Mucosa of stomach (tissue), 1 donor: Measurements from ENCODE around the gene UBE2L6.

ENCODE experiments used
- H3K27me3 ChIP-seq: one replicate; pipeline ENCODE4 v1.7.0; 2013; ENCODE audit warnings: mild to moderate bottlenecking, low read length; ENCODE audit not compliant: control insufficient read depth, insufficient read depth
- H3K36me3 ChIP-seq: one replicate; pipeline ENCODE4 v1.7.0; 2013; ENCODE audit warnings: low read length; ENCODE audit not compliant: control insufficient read depth, insufficient read depth
- H3K4me1 ChIP-seq: one replicate; pipeline ENCODE4 v1.7.0; 2013; ENCODE audit warnings: mild to moderate bottlenecking, low read length; ENCODE audit not compliant: control insufficient read depth, insufficient read depth
- H3K4me3 ChIP-seq: one replicate; pipeline ENCODE4 v1.7.0; 2013; ENCODE audit warnings: low read length
- H3K9ac ChIP-seq: one replicate; pipeline ENCODE4 v1.7.0; 2013; ENCODE audit warnings: mild to moderate bottlenecking, low read length, moderate library complexity
- H3K9me3 ChIP-seq: one replicate; pipeline ENCODE4 v1.7.0; 2013; ENCODE audit warnings: mild to moderate bottlenecking, low read length, moderate library complexity; ENCODE audit not compliant: control insufficient read depth
- donor health status: Pancreatic carcinoma.

Gene UBE2L6

DNA sequence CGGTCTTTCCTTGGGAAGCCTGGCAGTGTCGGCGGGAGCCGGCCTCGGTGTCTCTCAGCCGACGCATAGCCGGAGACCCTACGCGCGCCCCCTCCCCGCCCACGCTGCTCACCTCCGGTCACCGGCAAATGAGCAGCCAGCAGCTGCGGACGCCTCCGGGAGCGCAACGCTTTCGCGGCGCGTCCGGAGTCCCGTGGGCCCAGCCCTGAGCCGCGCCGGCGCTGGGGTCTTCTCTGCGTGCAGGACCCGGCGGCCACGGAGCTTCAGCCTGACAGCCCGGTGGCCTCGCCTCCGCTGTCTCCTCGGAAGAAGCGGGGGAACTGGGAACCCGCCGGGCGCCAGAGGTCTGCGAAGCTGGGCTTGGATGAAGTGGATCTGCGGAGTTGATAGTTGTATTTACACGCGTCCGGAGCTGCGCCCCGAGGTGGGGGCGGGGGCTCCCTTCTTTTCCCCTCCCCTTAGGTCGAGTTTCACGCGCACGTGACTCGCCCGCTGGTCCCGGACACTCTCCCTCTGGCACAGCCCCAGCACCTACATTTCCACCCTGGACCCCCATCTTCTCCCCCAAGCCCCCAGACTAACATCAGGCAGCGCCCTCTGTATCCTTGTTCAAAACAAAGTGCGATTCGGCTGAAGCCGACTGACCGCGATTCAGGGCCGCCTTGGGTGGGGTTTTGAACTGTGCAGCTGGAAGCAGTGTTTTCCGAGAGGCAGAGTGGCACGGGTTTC, 52.0 kb downstream of the UBE2L6 start, which contains the start of gene SLC43A1:
Gene SLC43A1 (minus strand): TSS at position 371 of the 729 bp plus-strand sequence. CDS start 1,591 bp downstream, outside the sequence.
- Histone ChIP-seq H3K9me3 (no peaks in the 10 kb centered on the region), H3K9ac (peak within 1 kb of the TSS; percentile 70), H3K27me3 (no peaks in the 10 kb centered on the region), H3K4me3 (peak within 1 kb of the TSS; percentile 82), H3K4me1 (peaks cover 14% of the 10 kb centered on the region), H3K36me3 (no peaks in the 10 kb centered on the region)

GRCh38 chr11:57514538-57515331, 52.7 kb downstream of the UBE2L6 start:
- Histone ChIP-seq H3K9me3 (no peaks in the 10 kb centered on the region), H3K9ac (peak overlapping the region; percentile 70), H3K4me3 (peak overlapping the region; percentile 82), H3K36me3 (no peaks in the 10 kb centered on the region), H3K4me1 (peaks cover 14% of the 10 kb centered on the region), H3K27me3 (no peaks in the 10 kb centered on the region)

- H3K9me3 ChIP-seq: no peaks in the 10 kb centered on the region
- peak overlapping the region; percentile 70 for H3K9ac ChIP-seq
- peak overlapping the region; percentile 82 for H3K4me3 ChIP-seq
- peaks cover 14% of the 10 kb centered on the region for H3K4me1 ChIP-seq
- H3K27me3 ChIP-seq: no peaks in the 10 kb centered on the region
- no peaks in the 10 kb centered on the region for H3K36me3 ChIP-seq
These were observed 53.4 kb downstream of the UBE2L6 start for GRCh38 chr11:57513911-57514537.

- Histone ChIP-seq H3K9ac (no peak overlapping the region), H3K9me3 (no peaks in the 10 kb centered on the region), H3K4me3 (no peak overlapping the region), H3K36me3 (no peaks in the 10 kb centered on the region), H3K4me1 (peaks cover 14% of the 10 kb centered on the region), H3K27me3 (no peaks in the 10 kb centered on the region)
These were observed 54.0 kb downstream of the UBE2L6 start for GRCh38 chr11:57513452-57513795.

DNA sequence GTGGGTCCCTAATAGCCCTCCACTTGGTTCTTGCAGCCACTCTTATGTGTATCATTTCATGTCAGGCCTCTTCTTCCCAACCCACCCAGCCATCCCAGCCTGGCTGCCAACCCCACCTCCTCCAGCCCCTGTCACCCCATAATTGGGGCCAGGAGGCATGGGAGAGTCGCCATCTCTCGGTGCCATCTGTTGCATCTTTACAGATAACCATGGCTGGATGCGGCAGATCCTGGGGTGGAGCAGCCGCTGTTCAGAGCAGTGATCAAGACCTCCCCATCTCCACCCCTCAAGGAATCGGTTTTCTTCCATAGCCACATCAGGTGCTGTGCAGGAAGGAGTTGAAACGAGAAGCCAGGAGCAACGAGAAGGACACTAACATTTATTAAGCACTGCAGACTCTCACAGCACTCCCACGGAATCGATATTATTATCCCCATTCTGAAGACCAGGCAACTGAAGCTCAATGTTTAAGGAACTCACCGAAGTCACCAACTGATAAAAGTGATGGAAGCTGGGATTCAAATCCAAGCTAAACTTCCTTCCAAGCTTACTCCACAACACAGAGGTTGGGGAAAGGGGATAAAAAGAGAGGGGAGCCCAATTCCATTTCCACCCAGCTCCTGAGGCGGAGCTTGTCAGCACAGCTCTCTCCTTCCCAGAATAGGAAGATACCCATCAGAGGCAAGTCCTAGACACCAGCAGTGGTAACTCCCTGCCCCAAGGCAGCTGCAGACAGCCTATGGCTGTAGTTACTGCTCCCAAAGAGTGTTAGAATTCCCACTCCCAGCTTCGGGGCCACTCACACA, 54.6 kb downstream of the UBE2L6 start:
- no peak overlapping the region for H3K4me3 ChIP-seq
- H3K36me3 ChIP-seq: no peaks in the 10 kb centered on the region
- no peaks in the 10 kb centered on the region for H3K9me3 ChIP-seq
- peaks cover 14% of the 10 kb centered on the region for H3K4me1 ChIP-seq
- no peak overlapping the region for H3K9ac ChIP-seq
- no peaks in the 10 kb centered on the region for H3K27me3 ChIP-seq

DNA sequence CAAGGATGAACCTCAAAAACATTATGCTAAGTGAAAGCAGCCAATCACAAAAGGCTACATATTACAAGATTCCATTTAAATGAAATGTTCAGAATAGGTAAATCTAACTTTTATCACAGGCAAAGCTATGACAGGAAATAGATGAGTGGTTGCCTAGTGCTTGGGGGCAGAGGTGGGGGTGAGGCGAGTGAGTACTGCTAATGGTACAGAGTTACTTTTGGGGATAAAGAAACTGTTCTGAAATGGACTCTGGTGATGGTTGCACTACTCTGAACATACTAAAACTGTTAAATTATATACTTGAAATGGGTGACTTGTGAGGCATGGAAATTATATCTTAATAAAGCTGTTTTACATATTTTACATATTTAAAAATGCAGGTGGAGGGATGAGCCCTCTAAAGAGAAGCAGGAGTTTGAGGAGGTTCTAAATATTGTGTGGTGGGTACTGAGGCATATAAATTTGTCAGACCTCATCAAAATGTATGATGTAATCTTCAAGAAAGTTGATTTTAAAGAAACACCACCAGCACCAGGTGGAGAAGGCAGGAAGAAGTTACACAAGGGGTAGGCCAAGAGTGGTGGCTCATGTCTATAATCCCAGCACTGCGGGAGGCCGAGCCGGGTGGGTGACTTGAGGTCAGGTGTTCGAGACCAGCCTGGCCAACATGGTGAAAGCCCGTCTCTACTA, 55.6 kb downstream of the UBE2L6 start:
- no peaks in the 10 kb centered on the region for H3K27me3 ChIP-seq
- H3K4me3 ChIP-seq: no peak overlapping the region
- peaks cover 14% of the 10 kb centered on the region for H3K4me1 ChIP-seq
- no peaks in the 10 kb centered on the region for H3K9me3 ChIP-seq
- H3K9ac ChIP-seq: no peak overlapping the region
- no peaks in the 10 kb centered on the region for H3K36me3 ChIP-seq

GRCh38 chr11:57508341-57509170, 58.9 kb downstream of the UBE2L6 start:
- Histone ChIP-seq H3K9me3 (no peaks in the 10 kb centered on the region), H3K27me3 (no peaks in the 10 kb centered on the region), H3K4me3 (no peak overlapping the region), H3K4me1 (peaks cover 1% of the 10 kb centered on the region), H3K36me3 (no peaks in the 10 kb centered on the region), H3K9ac (no peak overlapping the region)

DNA sequence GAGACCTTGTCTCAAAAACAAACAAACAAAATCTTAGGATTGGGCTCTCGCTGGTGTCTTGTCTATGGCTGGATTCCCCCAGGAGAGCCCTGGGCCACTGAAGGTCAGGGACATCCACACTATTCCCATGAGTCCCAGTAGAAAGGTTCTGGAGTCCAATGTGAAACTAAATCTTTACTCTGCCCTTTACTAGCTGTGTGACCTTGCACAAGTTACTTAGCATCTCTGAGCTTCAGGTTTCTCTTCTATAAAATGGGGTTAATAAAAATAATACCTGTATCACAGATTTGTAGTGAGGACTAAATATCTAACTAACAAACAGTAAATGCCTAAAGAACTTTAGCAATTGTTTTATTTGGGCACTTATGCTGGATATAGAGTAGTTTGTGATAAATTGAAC, 61.0 kb downstream of the UBE2L6 start:
- Histone ChIP-seq H3K9me3 (no peaks in the 10 kb centered on the region), H3K36me3 (no peaks in the 10 kb centered on the region), H3K4me1 (peaks cover 6% of the 10 kb centered on the region), H3K4me3 (no peak overlapping the region), H3K27me3 (no peaks in the 10 kb centered on the region), H3K9ac (no peak overlapping the region)

DNA sequence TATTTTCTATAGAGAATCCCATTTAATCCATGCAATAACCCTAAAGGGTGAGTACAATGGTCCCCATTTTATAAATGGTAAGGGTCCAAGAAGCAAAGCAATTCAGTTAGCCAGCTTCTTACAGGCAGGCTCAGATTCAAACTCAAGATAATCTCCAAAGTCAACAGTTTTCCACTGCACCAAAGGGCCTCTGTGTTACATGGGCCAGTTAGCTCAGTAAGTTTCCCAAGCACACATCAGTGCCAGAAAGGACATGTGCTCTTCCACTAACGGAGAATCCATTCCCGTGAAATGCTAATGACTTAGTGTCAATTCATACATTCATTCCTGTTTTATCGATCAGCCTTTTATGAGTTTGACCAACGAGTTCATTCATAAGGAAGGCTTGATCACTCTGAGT, 63.0 kb downstream of the UBE2L6 start:
- Histone ChIP-seq H3K27me3 (no peaks in the 10 kb centered on the region), H3K36me3 (no peaks in the 10 kb centered on the region), H3K9ac (no peak overlapping the region), H3K9me3 (no peaks in the 10 kb centered on the region), H3K4me1 (peaks cover 19% of the 10 kb centered on the region), H3K4me3 (no peak overlapping the region)

- H3K4me1 ChIP-seq: peaks cover 35% of the 10 kb centered on the region
- H3K4me3 ChIP-seq: no peak overlapping the region
- H3K27me3 ChIP-seq: no peaks in the 10 kb centered on the region
- H3K36me3 ChIP-seq: no peaks in the 10 kb centered on the region
- no peaks in the 10 kb centered on the region for H3K9me3 ChIP-seq
- H3K9ac ChIP-seq: no peak overlapping the region
These were observed 64.6 kb downstream of the UBE2L6 start for GRCh38 chr11:57502870-57503269.
